Measurements from ENCODE around the gene CAMK1D.

DNA sequence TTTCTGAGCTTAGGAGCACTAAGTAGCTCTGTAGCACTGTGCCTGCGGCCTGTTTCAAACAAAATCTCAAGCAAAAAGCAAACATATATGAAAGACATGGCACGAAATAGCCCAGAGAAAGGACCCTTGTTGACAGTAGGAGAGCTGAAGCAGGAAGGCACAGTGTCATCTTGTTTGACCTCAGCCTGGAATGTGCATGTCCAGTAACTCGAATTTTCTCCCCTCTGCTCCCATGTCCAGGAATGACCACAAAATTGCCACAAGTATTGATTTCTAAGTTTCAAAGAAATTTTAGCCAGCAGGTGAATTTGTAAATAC lies 351.2 kb downstream of the CAMK1D start:
- no peak for TF ChIP-seq POLR2AphosphoS5 (IDR thresholded peaks at IDR 0.05)
- TF ChIP-seq, protein P1, sequence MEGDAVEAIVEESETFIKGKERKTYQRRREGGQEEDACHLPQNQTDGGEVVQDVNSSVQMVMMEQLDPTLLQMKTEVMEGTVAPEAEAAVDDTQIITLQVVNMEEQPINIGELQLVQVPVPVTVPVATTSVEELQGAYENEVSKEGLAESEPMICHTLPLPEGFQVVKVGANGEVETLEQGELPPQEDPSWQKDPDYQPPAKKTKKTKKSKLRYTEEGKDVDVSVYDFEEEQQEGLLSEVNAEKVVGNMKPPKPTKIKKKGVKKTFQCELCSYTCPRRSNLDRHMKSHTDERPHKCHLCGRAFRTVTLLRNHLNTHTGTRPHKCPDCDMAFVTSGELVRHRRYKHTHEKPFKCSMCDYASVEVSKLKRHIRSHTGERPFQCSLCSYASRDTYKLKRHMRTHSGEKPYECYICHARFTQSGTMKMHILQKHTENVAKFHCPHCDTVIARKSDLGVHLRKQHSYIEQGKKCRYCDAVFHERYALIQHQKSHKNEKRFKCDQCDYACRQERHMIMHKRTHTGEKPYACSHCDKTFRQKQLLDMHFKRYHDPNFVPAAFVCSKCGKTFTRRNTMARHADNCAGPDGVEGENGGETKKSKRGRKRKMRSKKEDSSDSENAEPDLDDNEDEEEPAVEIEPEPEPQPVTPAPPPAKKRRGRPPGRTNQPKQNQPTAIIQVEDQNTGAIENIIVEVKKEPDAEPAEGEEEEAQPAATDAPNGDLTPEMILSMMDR (IDR thresholded peaks at IDR 0.05): no peak
